Mucosa of rectum (tissue), 2 donors: Measurements from ENCODE around the gene TUFT1.
"Not testable (repeated sequence)": the region's sequence is repeated elsewhere in the genome, so short reads cannot be mapped to it uniquely, and the experiment has no call there.

Experiments used
- H3K27ac ChIP-seq, 2 donors: one replicate each; pipeline ENCODE4 v1.7.0; 2013; ENCODE audit warnings: inconsistent platforms in 2 of 2, low read depth in 2 of 2, low read length in 2 of 2
- H3K27me3 ChIP-seq, 2 donors: one replicate each; pipeline ENCODE4 v1.7.0; 2013; ENCODE audit warnings: low read length in 2 of 2; ENCODE audit not compliant: control insufficient read depth in 2 of 2, insufficient read depth in 2 of 2
- H3K36me3 ChIP-seq, 2 donors: one replicate each; pipeline ENCODE4 v1.7.0; 2013; ENCODE audit warnings: low read length in 2 of 2; ENCODE audit not compliant: control insufficient read depth in 2 of 2, insufficient read depth in 2 of 2
- H3K4me1 ChIP-seq, 2 donors: one replicate each; pipeline ENCODE4 v1.7.0; 2013; ENCODE audit warnings: low read length in 2 of 2, mild to moderate bottlenecking in 1 of 2; ENCODE audit not compliant: control insufficient read depth in 2 of 2, insufficient read depth in 2 of 2
- H3K4me3 ChIP-seq, 2 donors: one replicate each; pipeline ENCODE4 v1.7.0; 2013; ENCODE audit warnings: low read length in 2 of 2
- H3K9ac ChIP-seq, 2 donors: one replicate each; pipeline ENCODE4 v1.7.0; 2013; ENCODE audit warnings: low read length in 2 of 2, low read depth in 1 of 2, mild to moderate bottlenecking in 1 of 2
- H3K9me3 ChIP-seq, 2 donors: one replicate each; pipeline ENCODE4 v1.7.0; 2013; ENCODE audit warnings: low read length in 2 of 2; ENCODE audit not compliant: control insufficient read depth in 2 of 2
- donor health status: healthy.
- donor health status: Normal muscosa, but diverticular disease.

The TUFT1 gene

GRCh38 chr1:151522427-151522826, 17.7 kb upstream of the TUFT1 start:
- H3K4me3 ChIP-seq, H3K9ac ChIP-seq, H3K27me3 ChIP-seq, H3K4me1 ChIP-seq, H3K27ac ChIP-seq, H3K9me3 ChIP-seq: not testable (repeated sequence)
- H3K36me3 ChIP-seq, result peaks cover 44 to 47% of the 10 kb centered on the region in 2 donors

GRCh38 chr1:151523326-151523725, 16.8 kb upstream of the TUFT1 start:
- Histone ChIP-seq H3K27me3 (no peaks in the 10 kb centered on the region), H3K9ac (no peak overlapping the region), H3K36me3 (peaks cover 46 to 47% of the 10 kb centered on the region in 2 donors), H3K4me1 (no peaks in the 10 kb centered on the region), H3K4me3 (no peak overlapping the region), H3K9me3 (no peaks in the 10 kb centered on the region), H3K27ac (no peak overlapping the region)

- no peak overlapping the region for H3K27ac ChIP-seq
- H3K27me3 ChIP-seq, result no peaks in the 10 kb centered on the region
- H3K4me1 ChIP-seq, result no peaks in the 10 kb centered on the region
- H3K9me3 ChIP-seq, result no peaks in the 10 kb centered on the region
- no peak overlapping the region for H3K9ac ChIP-seq
- H3K4me3 ChIP-seq, result no peak overlapping the region
- peaks cover 45 to 47% of the 10 kb centered on the region in 2 donors for H3K36me3 ChIP-seq
Observed at GRCh38 chr1:151524736-151525135, 15.4 kb upstream of the TUFT1 start.

GRCh38 chr1:151526735-151527525, 13.2 kb upstream of the TUFT1 start:
- Histone ChIP-seq H3K4me1 (no peaks in the 10 kb centered on the region), H3K36me3 (peaks cover 46 to 49% of the 10 kb centered on the region in 2 donors), H3K27ac (no peak overlapping the region), H3K4me3 (no peak overlapping the region), H3K9ac (no peak overlapping the region), H3K9me3 (no peaks in the 10 kb centered on the region), H3K27me3 (no peaks in the 10 kb centered on the region)

GRCh38 chr1:151529211-151529702, 10.9 kb upstream of the TUFT1 start:
- H3K36me3 ChIP-seq, result peaks cover 42% of the 10 kb centered on the region in 2 donors
- H3K9me3 ChIP-seq, result no peaks in the 10 kb centered on the region
- no peaks in the 10 kb centered on the region for H3K27me3 ChIP-seq
- H3K9ac ChIP-seq, result no peak overlapping the region
- H3K27ac ChIP-seq, result no peak overlapping the region
- no peaks in the 10 kb centered on the region for H3K4me1 ChIP-seq
- no peak overlapping the region for H3K4me3 ChIP-seq

- H3K9me3 ChIP-seq, result no peaks in the 10 kb centered on the region
- H3K27ac ChIP-seq, result no peak overlapping the region
- no peaks in the 10 kb centered on the region for H3K27me3 ChIP-seq
- H3K9ac ChIP-seq, result no peak overlapping the region
- no peak overlapping the region for H3K4me3 ChIP-seq
- H3K4me1 ChIP-seq, result no peaks in the 10 kb centered on the region
- H3K36me3 ChIP-seq, result peaks cover 40% of the 10 kb centered on the region in 2 donors
Observed at GRCh38 chr1:151529781-151530180, 10.3 kb upstream of the TUFT1 start.

GRCh38 chr1:151530461-151530860, 9.6 kb upstream of the TUFT1 start:
- no peaks in the 10 kb centered on the region for H3K27me3 ChIP-seq
- H3K36me3 ChIP-seq, result peaks cover 40 to 43% of the 10 kb centered on the region in 2 donors
- no peak overlapping the region for H3K4me3 ChIP-seq
- no peaks in the 10 kb centered on the region for H3K4me1 ChIP-seq
- H3K9ac ChIP-seq, result no peak overlapping the region
- H3K27ac ChIP-seq, result no peak overlapping the region
- H3K9me3 ChIP-seq, result no peaks in the 10 kb centered on the region

- Histone ChIP-seq H3K4me1 (no peaks in the 10 kb centered on the region), H3K9ac (no peak overlapping the region), H3K27me3 (no peaks in the 10 kb centered on the region), H3K9me3 (no peaks in the 10 kb centered on the region), H3K27ac (no peak overlapping the region), H3K4me3 (no peak overlapping the region), H3K36me3 (peaks cover 50 to 60% of the 10 kb centered on the region in 2 donors)
Observed at GRCh38 chr1:151533870-151534269, 6.2 kb upstream of the TUFT1 start.

- Histone ChIP-seq H3K9me3 (no peaks in the 10 kb centered on the region), H3K9ac (no peak overlapping the region), H3K4me3 (no peak overlapping the region), H3K27me3 (no peaks in the 10 kb centered on the region), H3K4me1 (peaks cover 8% of the 10 kb centered on the region in 2 donors), H3K36me3 (peaks cover 44 to 51% of the 10 kb centered on the region in 2 donors), H3K27ac (no peak overlapping the region)
Observed at GRCh38 chr1:151534662-151535278, 5.3 kb upstream of the TUFT1 start.
